Tongue (tissue), 2 donors: ENCODE results near the gene CBX6. TPM values are rescaled to one million over a fixed set of nuclear protein-coding genes. Genes with fewer than 3 reads are reported as not detected.
"Not testable (repeated sequence)": the region's sequence is repeated elsewhere in the genome, so short reads cannot be mapped to it uniquely, and the experiment has no call there.

Source experiments
- DNase-seq: peaks from one replicate; pipeline ENCODE4 v3.0.0-alpha.2; 2015
- total RNA-seq: library from RNA; depleted of rRNA; stranded (reverse); fragments of >200 nt; gene quantifications from one replicate; pipeline ENCODE4 v1.2.3, GENCODE V29; 2014

Gene CBX6
- total RNA-seq, 1 donor from 2014 or later: 29.7 TPM

GRCh38 chr22:38861170-38861876 is 10.7 kb downstream of the CBX6 start:
- no peak for DNase-seq

- DNase-seq: no peak
These were observed 11.5 kb downstream of the CBX6 start for GRCh38 chr22:38860283-38861169.

- DNase-seq: no peak
These were observed 12.3 kb downstream of the CBX6 start for GRCh38 chr22:38859581-38860282.

GRCh38 chr22:38858492-38858891 is 13.5 kb downstream of the CBX6 start:
- DNase-seq: no peak

- DNase-seq: not testable (repeated sequence)
These were observed 17.5 kb downstream of the CBX6 start for GRCh38 chr22:38854476-38854875.

- not testable (repeated sequence) for DNase-seq
These were observed 18.1 kb downstream of the CBX6 start for GRCh38 chr22:38853883-38854282.

- no peak for DNase-seq
These were observed 18.8 kb downstream of the CBX6 start for GRCh38 chr22:38853196-38853651.

GRCh38 chr22:38852522-38852921 is 19.5 kb downstream of the CBX6 start:
- DNase-seq: no peak

- no peak for DNase-seq
These were observed 20.8 kb downstream of the CBX6 start for GRCh38 chr22:38850941-38851849.

- DNase-seq: no peak
These were observed 21.6 kb downstream of the CBX6 start for GRCh38 chr22:38850399-38850798.

- DNase-seq: peak; percentile 52
These were observed 22.2 kb downstream of the CBX6 start for GRCh38 chr22:38849811-38850210.

- DNase-seq: no peak
These were observed 25.6 kb downstream of the CBX6 start for GRCh38 chr22:38846412-38846811.

- DNase-seq: no peak
These were observed 26.8 kb downstream of the CBX6 start for GRCh38 chr22:38845004-38845740.

GRCh38 chr22:38844315-38845003 is 27.6 kb downstream of the CBX6 start:
- DNase-seq: no peak

- DNase-seq: peak; percentile 81
These were observed 28.2 kb downstream of the CBX6 start, which contains the start of gene NPTXR for GRCh38 chr22:38843657-38844314. TSS of gene NPTXR (minus strand) at chr22:38844028.

- peak; percentile 90 for DNase-seq
These were observed 28.8 kb downstream of the CBX6 start for GRCh38 chr22:38843201-38843656.

- DNase-seq: no peak
These were observed 29.4 kb downstream of the CBX6 start for GRCh38 chr22:38842512-38843200.

GRCh38 chr22:38841635-38842034 is 30.4 kb downstream of the CBX6 start:
- no peak for DNase-seq

GRCh38 chr22:38841211-38841610 is 30.8 kb downstream of the CBX6 start:
- no peak for DNase-seq
